Ectodermal cell (in vitro differentiated cells): ENCODE results near the gene MTRF1L.

Experiments used
- H3K27ac ChIP-seq: 2 replicates; pipeline ENCODE4 v1.7.0; 2013; ENCODE audit warnings: mild to moderate bottlenecking, low read depth, low read length; ENCODE audit not compliant: insufficient read depth, poor library complexity, severe bottlenecking
- H3K27me3 ChIP-seq: 2 replicates; pipeline ENCODE4 v1.7.0; 2013; ENCODE audit warnings: mild to moderate bottlenecking, low read length; ENCODE audit not compliant: insufficient read depth, control insufficient read depth, poor library complexity, severe bottlenecking
- H3K36me3 ChIP-seq: one replicate; pipeline ENCODE4 v1.7.0; 2013; ENCODE audit warnings: low read length; ENCODE audit not compliant: control insufficient read depth, insufficient read depth
- H3K4me1 ChIP-seq: one replicate; pipeline ENCODE4 v1.7.0; 2013; ENCODE audit warnings: low read length; ENCODE audit not compliant: control insufficient read depth, insufficient read depth
- H3K4me3 ChIP-seq: 2 replicates; pipeline ENCODE4 v1.7.0; 2013; ENCODE audit warnings: low read depth, low read length, control low read depth; ENCODE audit not compliant: insufficient read depth
- H3K9me3 ChIP-seq: 2 replicates; pipeline ENCODE4 v1.7.0; 2013; ENCODE audit warnings: mild to moderate bottlenecking, low read length, moderate library complexity; ENCODE audit not compliant: control insufficient read depth
- WGBS, 2 experiments: methylation state at CpG; one replicate each; pipeline ENCODE4 v1.1.7; 2013; ENCODE audit warnings: missing lambda C conversion rate in 2 of 2; 5-methylcytosine and 5-hydroxymethylcytosine counted together

MTRF1L gene

GRCh38 chr6:153031335-153031955 is 28.9 kb upstream of the MTRF1L start:
- Histone ChIP-seq H3K27ac (no peak overlapping the region), H3K4me1 (no peaks in the 10 kb centered on the region), H3K4me3 (no peak overlapping the region), H3K9me3 (no peaks in the 10 kb centered on the region), H3K36me3 (no peaks in the 10 kb centered on the region), H3K27me3 (no peaks in the 10 kb centered on the region)
- 86 to 96% methylated on average over 1 of the region's 1 CpG for WGBS, 2 experiments

- Histone ChIP-seq H3K4me1 (no peaks in the 10 kb centered on the region), H3K36me3 (no peaks in the 10 kb centered on the region), H3K9me3 (no peaks in the 10 kb centered on the region), H3K4me3 (no peak overlapping the region), H3K27ac (no peak overlapping the region), H3K27me3 (no peaks in the 10 kb centered on the region)
- WGBS, 2 experiments, result 95 to 97% methylated on average over 3 to 4 of the region's 4 CpGs
These were observed 26.5 kb upstream of the MTRF1L start for GRCh38 chr6:153028963-153029362.

- Histone ChIP-seq H3K27ac (no peak overlapping the region), H3K36me3 (no peaks in the 10 kb centered on the region), H3K27me3 (no peaks in the 10 kb centered on the region), H3K9me3 (no peaks in the 10 kb centered on the region), H3K4me1 (no peaks in the 10 kb centered on the region), H3K4me3 (no peak overlapping the region)
- whole genome bisulfite sequencing, 2 experiments, result 96% methylated on average over 2 of the region's 2 CpGs
These were observed 25.8 kb upstream of the MTRF1L start for GRCh38 chr6:153028286-153028685.

GRCh38 chr6:153027480-153027879 is 25.0 kb upstream of the MTRF1L start:
- no peaks in the 10 kb centered on the region for H3K36me3 ChIP-seq
- WGBS, 2 experiments, result 97 to 99% methylated on average over 4 of the region's 4 CpGs
- no peaks in the 10 kb centered on the region for H3K27me3 ChIP-seq
- H3K4me3 ChIP-seq, result no peak overlapping the region
- H3K9me3 ChIP-seq, result no peaks in the 10 kb centered on the region
- H3K27ac ChIP-seq, result no peak overlapping the region
- H3K4me1 ChIP-seq, result no peaks in the 10 kb centered on the region

- Histone ChIP-seq H3K4me1 (no peaks in the 10 kb centered on the region), H3K27ac (no peak overlapping the region), H3K9me3 (no peaks in the 10 kb centered on the region), H3K4me3 (no peak overlapping the region), H3K36me3 (no peaks in the 10 kb centered on the region), H3K27me3 (no peaks in the 10 kb centered on the region)
- 36 to 41% methylated on average over 1 of the region's 1 CpG for WGBS, 2 experiments
These were observed 22.2 kb upstream of the MTRF1L start for GRCh38 chr6:153024709-153025017.

- Histone ChIP-seq H3K4me3 (no peak overlapping the region), H3K36me3 (no peaks in the 10 kb centered on the region), H3K27ac (no peak overlapping the region), H3K9me3 (no peaks in the 10 kb centered on the region), H3K4me1 (no peaks in the 10 kb centered on the region), H3K27me3 (no peaks in the 10 kb centered on the region)
- WGBS, 2 experiments, result 77 to 79% methylated on average over 6 of the region's 6 CpGs
These were observed 21.6 kb upstream of the MTRF1L start for GRCh38 chr6:153023977-153024708.

GRCh38 chr6:153018355-153018754 is 15.8 kb upstream of the MTRF1L start:
- Histone ChIP-seq H3K27ac (no peak overlapping the region), H3K36me3 (no peaks in the 10 kb centered on the region), H3K4me1 (no peaks in the 10 kb centered on the region), H3K9me3 (no peaks in the 10 kb centered on the region), H3K27me3 (no peaks in the 10 kb centered on the region), H3K4me3 (no peak overlapping the region)
- 100% methylated on average over 1 of the region's 3 CpGs for WGBS, 2 experiments

GRCh38 chr6:153016846-153017245 is 14.3 kb upstream of the MTRF1L start:
- H3K27ac ChIP-seq, result no peak overlapping the region
- no peaks in the 10 kb centered on the region for H3K27me3 ChIP-seq
- no peaks in the 10 kb centered on the region for H3K4me1 ChIP-seq
- H3K4me3 ChIP-seq, result no peak overlapping the region
- H3K9me3 ChIP-seq, result no peaks in the 10 kb centered on the region
- H3K36me3 ChIP-seq, result no peaks in the 10 kb centered on the region
- 95 to 96% methylated on average over 3 of the region's 3 CpGs for WGBS, 2 experiments

- H3K27me3 ChIP-seq, result no peaks in the 10 kb centered on the region
- 82 to 96% methylated on average over 3 to 4 of the region's 4 CpGs for WGBS, 2 experiments
- H3K4me1 ChIP-seq, result no peaks in the 10 kb centered on the region
- no peak overlapping the region for H3K27ac ChIP-seq
- H3K4me3 ChIP-seq, result no peak overlapping the region
- H3K9me3 ChIP-seq, result no peaks in the 10 kb centered on the region
- no peaks in the 10 kb centered on the region for H3K36me3 ChIP-seq
These were observed 12.7 kb upstream of the MTRF1L start for GRCh38 chr6:153015094-153015640.

- 93 to 100% methylated on average over 1 to 2 of the region's 2 CpGs for WGBS, 2 experiments
- Histone ChIP-seq H3K9me3 (no peaks in the 10 kb centered on the region), H3K27ac (no peak overlapping the region), H3K4me3 (no peak overlapping the region), H3K36me3 (no peaks in the 10 kb centered on the region), H3K4me1 (no peaks in the 10 kb centered on the region), H3K27me3 (no peaks in the 10 kb centered on the region)
These were observed 10.9 kb upstream of the MTRF1L start for GRCh38 chr6:153013438-153013837.
